Ovary (tissue), 3 donors: ENCODE data around the gene PRDM12.

ENCODE experiments used
- EP300 ChIP-seq: sonication (generic); formaldehyde crosslinking; IDR thresholded peaks from one replicate; pipeline ENCODE4 v1.6.1; 2017; ENCODE audit warnings: antibody characterized with exemption
- POLR2A ChIP-seq: fragments of 450-650 bp; IDR thresholded peaks from one replicate; pipeline ENCODE4 v1.6.1; 2017; ENCODE audit warnings: antibody characterized with exemption, mild to moderate bottlenecking, moderate library complexity
- TF ChIP-seq, protein P1 (sequence below), 3 donors: fragments of 450-650 bp in 2 of 3; fragments of 200-600 bp in 1 of 3; IDR thresholded peaks; one replicate each; pipeline versions ENCODE4 v1.5.1 to v1.8.0; 2016 to 2022; ENCODE audit warnings: antibody characterized with exemption in 3 of 3, mild to moderate bottlenecking in 1 of 3
- donor health status: DM: no; HTN: no; CAD: no.

DNA sequence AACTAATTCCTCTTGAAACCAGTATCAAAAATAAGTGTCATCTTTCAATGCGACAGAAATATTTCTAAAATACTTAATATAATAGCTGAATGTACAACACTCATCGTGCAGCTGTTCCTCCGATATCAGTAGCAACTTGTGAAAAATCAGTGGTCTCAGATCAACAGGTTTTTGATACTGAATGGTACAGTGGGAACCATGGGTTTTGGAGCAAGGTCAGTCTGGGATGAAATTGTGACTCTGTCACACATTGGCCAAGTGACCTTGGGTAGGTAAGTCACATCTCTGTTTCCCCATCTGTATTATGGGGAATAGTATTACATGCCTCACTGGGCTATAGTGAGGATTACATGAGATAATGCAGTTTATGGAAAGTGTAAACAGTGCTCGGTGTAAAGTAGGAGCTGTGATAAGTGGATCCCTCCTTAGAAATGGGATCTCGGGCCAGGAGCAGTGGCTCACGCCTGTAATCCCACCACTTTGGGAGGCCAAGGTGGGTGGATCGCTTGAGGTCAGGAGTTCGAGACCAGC is 46.5 kb downstream of the PRDM12 start:
- TF ChIP-seq, protein P1, sequence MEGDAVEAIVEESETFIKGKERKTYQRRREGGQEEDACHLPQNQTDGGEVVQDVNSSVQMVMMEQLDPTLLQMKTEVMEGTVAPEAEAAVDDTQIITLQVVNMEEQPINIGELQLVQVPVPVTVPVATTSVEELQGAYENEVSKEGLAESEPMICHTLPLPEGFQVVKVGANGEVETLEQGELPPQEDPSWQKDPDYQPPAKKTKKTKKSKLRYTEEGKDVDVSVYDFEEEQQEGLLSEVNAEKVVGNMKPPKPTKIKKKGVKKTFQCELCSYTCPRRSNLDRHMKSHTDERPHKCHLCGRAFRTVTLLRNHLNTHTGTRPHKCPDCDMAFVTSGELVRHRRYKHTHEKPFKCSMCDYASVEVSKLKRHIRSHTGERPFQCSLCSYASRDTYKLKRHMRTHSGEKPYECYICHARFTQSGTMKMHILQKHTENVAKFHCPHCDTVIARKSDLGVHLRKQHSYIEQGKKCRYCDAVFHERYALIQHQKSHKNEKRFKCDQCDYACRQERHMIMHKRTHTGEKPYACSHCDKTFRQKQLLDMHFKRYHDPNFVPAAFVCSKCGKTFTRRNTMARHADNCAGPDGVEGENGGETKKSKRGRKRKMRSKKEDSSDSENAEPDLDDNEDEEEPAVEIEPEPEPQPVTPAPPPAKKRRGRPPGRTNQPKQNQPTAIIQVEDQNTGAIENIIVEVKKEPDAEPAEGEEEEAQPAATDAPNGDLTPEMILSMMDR (IDR thresholded peaks at IDR 0.05) = no peak
- TF ChIP-seq POLR2A (no peak), EP300 (no peak)
